Stimulated activated CD8-positive, alpha-beta memory T cell treated with anti-CD3 and anti-CD28 coated beads, Interleukin-4, amount 100 ng/mL, for 4 hours (primary cell): Measurements from ENCODE around the gene PDZD8.
"Not testable (repeated sequence)": the region's sequence is repeated elsewhere in the genome, so short reads cannot be mapped to it uniquely, and the experiment has no call there.

ENCODE experiments used
- DNase-seq, 2 donors: peaks; one replicate each; pipeline ENCODE4 v3.0.0-alpha.2; 2020; ENCODE audit warnings: low read depth in 2 of 2, low spot score in 1 of 2

PDZD8 gene

DNA sequence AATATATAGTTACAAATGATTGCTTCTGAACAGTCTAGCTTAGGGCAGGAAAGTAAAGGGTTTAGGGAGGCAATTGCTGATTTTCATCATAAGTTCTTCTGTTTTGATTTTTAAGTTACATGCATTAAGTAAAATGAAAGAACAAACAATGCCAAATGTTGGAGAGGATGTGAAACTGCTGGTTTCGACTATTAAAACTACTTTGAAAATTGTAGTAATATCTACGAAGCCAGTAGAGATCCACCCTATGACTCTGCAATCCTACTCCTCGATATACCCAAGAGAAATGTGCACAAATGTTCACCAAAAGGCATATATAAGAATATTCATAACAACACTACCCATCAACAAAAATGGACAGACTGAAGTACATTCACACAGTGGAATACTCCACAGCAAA, 24.3 kb downstream of the PDZD8 start:
- no peak for DNase-seq

GRCh38 chr10:117348236-117348635, 27.0 kb downstream of the PDZD8 start:
- no peak for DNase-seq

GRCh38 chr10:117346574-117346973, 28.7 kb downstream of the PDZD8 start:
- no peak for DNase-seq

DNA sequence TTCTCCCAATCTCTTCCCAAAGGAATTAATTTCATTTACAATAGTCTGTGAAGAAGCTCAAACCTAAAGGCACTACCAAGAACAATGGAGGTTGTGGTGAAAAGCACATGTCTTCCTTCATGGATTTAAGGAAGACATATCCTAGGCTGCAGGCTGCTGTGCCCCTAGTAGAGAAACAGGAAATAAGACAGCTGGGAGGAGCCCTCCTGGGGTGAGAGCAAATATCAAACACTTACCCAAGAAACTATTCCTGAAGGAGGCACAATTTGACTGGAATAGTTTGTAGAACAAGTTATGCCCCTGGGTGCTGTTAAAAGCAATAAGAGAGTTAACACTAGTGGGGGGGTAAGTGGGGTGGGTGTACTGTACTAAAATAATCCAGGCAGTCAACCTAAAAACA, 30.1 kb downstream of the PDZD8 start:
- no peak for DNase-seq

DNA sequence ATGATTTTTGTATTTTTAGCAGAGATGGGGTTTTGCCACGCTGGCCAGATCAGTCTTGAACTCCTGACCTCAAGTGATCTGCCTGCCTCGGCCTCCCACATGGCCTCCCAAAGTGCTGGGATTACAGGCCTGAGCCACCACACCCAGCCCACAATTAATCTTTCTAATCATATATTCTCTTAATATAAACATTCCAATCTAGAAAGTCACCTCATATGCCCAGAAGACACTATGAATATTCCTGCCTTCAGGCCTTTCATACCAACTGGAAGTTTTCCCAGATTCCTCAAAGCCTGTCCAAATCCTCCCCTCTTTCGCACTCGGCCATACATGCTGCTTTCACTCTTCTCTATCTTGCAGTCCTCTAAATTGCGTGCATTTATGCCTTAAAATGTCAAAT, 32.6 kb downstream of the PDZD8 start:
- DNase-seq: no peak

DNA sequence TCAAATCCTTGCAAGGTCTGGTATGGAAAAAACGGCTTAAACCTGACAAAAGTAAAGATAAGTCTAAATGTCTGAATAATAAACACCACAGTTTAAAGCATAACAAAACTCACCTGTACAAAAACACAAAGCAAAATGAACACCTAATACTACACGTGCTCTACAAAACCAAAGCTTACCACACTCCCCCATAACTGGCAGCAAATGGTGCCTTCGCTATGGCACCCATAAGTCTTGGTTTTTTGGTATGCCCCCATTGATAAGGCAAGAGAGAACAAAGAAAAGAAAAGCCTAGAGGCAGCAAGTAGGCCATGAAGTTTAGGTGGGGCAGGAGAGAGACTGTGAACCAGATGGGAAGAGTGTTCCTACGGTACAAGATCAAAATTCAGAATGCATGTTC, 34.2 kb downstream of the PDZD8 start:
- DNase-seq: no peak

DNA sequence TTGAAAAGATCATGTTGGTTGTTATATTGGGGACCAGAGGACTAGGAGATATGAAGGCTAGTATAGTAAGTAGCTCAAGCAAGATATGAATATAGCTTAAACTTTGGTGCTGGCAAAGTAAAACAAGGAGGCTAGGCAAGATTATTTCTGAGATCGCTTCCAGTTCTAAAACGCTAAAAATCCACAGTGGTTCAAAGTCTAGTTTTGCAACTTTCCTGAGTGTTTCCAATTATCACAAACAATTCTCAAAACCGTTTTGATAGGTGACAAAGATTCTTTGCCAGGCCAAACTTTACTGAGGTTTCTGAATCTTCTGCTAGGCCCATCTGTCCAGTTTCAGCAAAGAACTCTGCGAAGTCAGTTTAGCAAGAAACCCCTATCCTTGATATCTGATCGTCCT, 35.3 kb downstream of the PDZD8 start:
- no peak for DNase-seq

GRCh38 chr10:117339578-117339977, 35.7 kb downstream of the PDZD8 start:
- DNase-seq: no peak

DNA sequence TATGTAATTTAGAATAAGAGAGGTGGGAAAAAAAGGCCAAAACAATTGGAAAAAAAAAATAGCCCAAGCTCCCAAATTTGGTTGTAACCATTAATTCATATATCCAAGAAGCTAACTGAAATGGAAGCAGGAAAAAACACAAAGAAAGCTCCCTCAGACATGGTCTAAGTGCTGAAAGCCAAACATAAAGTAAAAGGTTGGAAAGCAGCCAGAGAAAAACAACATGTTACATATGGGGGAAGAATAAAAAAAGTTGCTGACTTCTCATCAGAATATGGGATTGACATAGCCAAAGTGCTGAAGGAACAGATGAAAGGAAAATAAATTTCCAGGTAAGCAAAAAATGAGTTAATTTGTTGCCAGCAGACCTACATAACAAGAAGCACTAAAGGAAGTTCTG, 40.3 kb downstream of the PDZD8 start:
- no peak for DNase-seq

DNA sequence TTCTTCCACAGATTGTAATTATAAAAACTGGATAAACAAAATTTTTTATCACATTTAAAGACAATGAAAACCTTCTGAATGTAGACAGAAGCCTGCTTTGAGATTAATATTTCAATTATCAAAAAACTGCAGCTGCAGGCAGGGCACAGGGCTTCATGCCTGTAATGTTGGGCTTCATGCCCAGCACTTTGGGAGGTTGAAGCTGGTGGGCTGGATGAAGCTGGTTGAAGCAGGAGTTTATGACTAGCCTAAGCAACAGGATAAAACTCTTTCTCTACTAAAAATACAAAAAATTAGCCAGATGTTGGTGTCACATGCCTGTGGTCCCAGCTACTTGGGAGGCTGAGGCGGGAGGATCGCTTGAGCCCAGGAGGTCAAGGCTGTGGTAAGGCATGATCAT, 41.2 kb downstream of the PDZD8 start:
- no peak for DNase-seq

DNA sequence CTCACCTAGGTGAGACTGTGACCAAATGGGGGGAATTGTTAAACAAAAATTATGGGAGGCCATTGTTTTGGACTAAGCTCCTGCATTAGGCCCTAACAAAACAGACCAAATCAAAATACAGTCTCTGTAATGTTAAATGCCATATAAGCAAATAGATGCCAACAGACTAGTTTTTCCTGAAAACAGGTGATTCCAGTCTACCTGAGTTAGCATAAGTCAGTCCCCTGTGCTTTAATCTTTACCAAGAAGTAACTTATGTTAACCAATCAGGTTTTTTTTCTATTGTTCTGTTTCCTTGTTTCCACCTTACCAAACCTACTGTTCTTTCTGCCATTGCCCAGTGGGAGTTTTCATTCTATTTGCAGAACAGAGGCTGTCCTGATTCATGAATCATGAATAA, 48.0 kb downstream of the PDZD8 start:
- DNase-seq: no peak

GRCh38 chr10:117324367-117324766, 50.9 kb downstream of the PDZD8 start:
- no peak for DNase-seq

GRCh38 chr10:117322260-117322659, 53.0 kb downstream of the PDZD8 start:
- no peak for DNase-seq

DNA sequence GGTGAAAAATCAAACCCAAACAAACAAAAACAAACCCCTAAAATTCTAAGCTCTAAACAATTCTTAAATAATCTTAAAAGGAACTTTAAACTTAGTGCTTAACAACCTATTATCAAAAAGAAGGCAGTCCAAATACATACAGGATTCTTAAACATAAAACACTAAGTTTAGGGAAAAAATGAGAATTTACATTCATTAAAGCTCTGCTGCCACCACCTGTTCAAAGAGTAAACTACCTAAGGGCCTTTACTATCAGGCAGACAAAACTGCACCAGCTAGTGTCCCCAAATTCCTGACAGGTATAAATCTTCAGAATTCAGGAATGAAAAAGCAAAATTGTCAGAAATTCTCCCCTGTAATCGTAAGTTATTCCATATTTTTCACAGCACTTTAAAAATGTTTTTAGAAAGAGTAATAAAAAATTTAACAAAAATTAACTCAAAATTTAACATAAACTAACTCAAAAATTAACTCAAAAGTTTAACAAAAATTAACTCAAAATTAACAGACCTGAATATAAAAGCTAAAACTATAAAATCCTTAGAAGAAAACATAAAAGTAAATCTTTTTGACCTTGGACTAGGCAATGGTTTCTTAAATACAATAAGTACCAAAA, 55.1 kb downstream of the PDZD8 start:
- DNase-seq: no peak

- DNase-seq: no peak
Observed at GRCh38 chr10:117318909-117319308, 56.3 kb downstream of the PDZD8 start.

- DNase-seq: no peak
Observed at GRCh38 chr10:117316701-117317100, 58.5 kb downstream of the PDZD8 start.

- no peak for DNase-seq
Observed at GRCh38 chr10:117313641-117314040, 61.6 kb downstream of the PDZD8 start.

DNA sequence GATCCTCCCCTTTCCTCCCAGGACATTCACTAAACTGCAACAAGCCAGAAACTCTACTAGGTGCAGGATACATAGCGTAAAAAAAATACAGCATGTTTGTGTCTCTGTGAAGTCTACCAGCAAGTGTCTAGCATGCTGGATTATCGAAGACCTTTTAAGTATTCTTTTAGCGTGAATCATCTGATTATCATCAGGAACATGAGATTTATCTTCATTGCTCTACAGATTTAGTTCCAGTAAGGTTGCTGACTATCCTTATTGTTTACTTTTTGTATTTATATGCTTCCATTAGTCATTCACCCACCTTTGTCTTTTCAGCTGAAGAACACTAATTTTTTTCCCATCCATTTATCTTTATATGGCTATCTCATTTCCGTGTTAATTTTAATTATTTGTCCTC, 62.8 kb downstream of the PDZD8 start:
- no peak for DNase-seq

DNA sequence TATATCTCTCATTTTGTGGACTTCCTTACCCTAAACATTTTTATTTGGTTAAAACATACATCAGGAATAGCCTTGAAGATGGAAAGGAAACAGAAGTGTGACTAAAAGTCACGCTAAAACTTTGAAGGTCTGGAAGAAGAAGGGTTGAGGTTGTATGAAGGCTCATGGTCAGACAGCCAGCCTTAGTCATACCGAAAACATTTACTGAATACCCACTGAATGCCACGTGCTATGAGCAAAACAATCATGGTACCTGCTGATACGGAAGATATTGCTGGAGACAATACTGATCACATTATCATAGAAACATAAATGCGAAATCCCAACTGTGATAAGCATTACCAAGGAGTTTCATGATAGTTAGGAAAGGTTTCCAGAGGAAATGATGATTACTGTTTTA, 64.0 kb downstream of the PDZD8 start:
- DNase-seq: no peak

DNA sequence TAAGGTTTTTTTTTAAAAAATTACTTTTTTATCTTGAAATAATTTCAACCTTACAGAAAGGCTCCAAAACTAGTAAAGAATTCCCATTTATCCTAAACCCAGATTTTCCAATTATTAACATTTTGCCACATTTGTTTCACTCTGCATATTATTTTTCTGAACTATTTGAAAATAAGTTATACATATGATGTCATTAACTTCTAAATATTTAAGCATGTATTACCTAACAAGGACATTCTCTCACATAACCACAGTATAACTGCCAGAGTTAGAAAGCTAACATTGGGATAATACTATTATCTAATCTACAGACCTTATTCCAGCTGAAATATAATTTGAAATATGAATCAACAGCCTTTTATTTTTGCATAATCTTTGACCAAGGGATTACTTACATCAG, 68.6 kb downstream of the PDZD8 start:
- DNase-seq: no peak

DNA sequence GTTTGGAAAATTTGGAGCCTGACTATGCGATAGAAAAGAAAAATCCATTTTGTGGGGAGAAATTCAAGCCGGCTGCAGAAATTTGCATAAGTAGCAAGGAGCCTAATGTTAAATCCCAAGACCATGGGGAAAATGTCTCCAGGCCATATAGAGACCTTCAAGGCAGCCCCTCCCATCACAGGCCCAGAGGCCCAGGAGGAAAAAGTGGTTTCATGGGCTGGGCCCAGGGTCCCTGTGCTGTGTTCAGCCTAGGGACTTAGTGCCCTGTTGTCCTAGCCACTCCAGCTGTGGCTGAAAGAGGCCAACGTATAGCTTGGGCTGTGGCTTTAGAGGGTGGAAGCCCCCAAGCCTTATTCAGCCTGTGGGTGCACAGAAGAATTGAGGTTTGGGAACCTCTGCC, 71.8 kb downstream of the PDZD8 start:
- not testable (repeated sequence) for DNase-seq

GRCh38 chr10:117300671-117301070, 74.6 kb downstream of the PDZD8 start:
- no peak for DNase-seq

DNA sequence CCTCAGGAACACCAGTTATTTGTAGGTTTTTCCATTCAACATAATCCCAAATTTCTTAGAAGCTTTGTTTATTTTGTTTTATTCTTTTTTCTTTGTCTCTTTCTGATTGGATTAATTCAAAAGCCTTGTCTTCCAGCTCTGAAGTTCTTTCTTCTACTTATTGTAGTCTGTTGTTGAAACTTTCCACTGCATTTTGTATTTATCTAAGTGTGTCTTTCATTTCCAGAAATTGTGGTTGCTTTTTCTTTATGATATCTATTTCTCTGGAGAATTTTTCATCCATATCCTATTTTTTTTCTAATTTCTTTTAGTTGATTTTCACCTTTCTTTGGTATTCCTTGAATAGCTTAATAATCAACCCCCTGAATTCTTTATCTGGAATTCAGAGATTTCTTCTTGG, 75.8 kb downstream of the PDZD8 start:
- no peak for DNase-seq

DNA sequence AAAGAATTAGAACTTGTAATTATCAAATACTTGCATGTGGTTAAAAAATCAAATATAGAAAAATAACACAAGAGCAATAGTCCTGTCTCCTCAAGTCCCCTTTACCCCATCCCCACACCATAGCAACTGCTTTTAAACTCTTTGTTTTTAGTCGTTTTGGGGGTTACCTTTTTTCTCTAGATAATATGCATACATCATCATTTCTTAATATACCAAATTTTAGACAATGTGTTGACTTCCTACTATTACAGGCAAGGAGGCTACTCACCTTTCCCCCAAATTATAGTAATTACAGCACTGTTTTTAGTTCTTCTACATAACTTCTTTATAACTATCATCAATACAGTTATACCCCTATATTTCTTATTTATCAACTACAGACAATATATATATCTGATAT, 77.0 kb downstream of the PDZD8 start:
- no peak for DNase-seq
